Spinal cord (tissue), 10 donors: ENCODE results near the gene AKR1A1. TPM values are rescaled to one million over a fixed set of nuclear protein-coding genes. Genes with fewer than 3 reads are reported as not detected.

Source experiments
- DNase-seq, 6 donors: peaks; one replicate each; pipeline versions ENCODE4 v3.0.0 to v3.0.0-alpha.2; 2013 to 2015; ENCODE audit warnings: low spot score in 6 of 6, low read depth in 4 of 6
- H3K27ac ChIP-seq: one replicate; pipeline ENCODE4 v1.5.1; 2013; ENCODE audit warnings: low read depth, low read length, control low read depth
- H3K27me3 ChIP-seq: one replicate; pipeline ENCODE4 v1.6.1; 2013; ENCODE audit warnings: low read length; ENCODE audit not compliant: control insufficient read depth, insufficient read depth
- H3K36me3 ChIP-seq: one replicate; pipeline ENCODE4 v1.6.1; 2013; ENCODE audit warnings: low read length; ENCODE audit not compliant: control insufficient read depth, insufficient read depth
- H3K4me1 ChIP-seq: one replicate; pipeline ENCODE4 v1.6.1; 2013; ENCODE audit warnings: low read length; ENCODE audit not compliant: control insufficient read depth, insufficient read depth
- H3K4me3 ChIP-seq: one replicate; pipeline ENCODE4 v1.5.1; 2013; ENCODE audit warnings: low read depth, low read length, control low read depth
- H3K9me3 ChIP-seq: one replicate; pipeline ENCODE4 v1.6.1; 2013; ENCODE audit warnings: low read length; ENCODE audit not compliant: control insufficient read depth, insufficient read depth
- WGBS: methylation state at CpG from one replicate; pipeline ENCODE4 v1.1.5; 2013; ENCODE audit warnings: missing lambda C conversion rate; ENCODE audit not compliant: insufficient coverage; 5-methylcytosine and 5-hydroxymethylcytosine counted together
- polyA plus RNA-seq, 2 donors: library from polyadenylated mRNA; unstranded; fragments of 120-200 nt; gene quantifications; one replicate each; pipeline ENCODE4 v1.2.1, GENCODE V29; 2013; ENCODE audit not compliant: insufficient read length in 2 of 2
- total RNA-seq, 2 donors: library from RNA; depleted of rRNA in 1 of 2; stranded (reverse); fragments of 120-200 nt in 1 of 2; fragments of >200 nt in 1 of 2; gene quantifications; one replicate each; pipeline versions ENCODE4 v1.2.3 to v1.2.4, GENCODE V29; 2013 to 2014
- donor health status: healthy.

The AKR1A1 gene
- total and polyA plus RNA-seq, 4 donors = 58.9 to 121 (median 114) TPM

DNA sequence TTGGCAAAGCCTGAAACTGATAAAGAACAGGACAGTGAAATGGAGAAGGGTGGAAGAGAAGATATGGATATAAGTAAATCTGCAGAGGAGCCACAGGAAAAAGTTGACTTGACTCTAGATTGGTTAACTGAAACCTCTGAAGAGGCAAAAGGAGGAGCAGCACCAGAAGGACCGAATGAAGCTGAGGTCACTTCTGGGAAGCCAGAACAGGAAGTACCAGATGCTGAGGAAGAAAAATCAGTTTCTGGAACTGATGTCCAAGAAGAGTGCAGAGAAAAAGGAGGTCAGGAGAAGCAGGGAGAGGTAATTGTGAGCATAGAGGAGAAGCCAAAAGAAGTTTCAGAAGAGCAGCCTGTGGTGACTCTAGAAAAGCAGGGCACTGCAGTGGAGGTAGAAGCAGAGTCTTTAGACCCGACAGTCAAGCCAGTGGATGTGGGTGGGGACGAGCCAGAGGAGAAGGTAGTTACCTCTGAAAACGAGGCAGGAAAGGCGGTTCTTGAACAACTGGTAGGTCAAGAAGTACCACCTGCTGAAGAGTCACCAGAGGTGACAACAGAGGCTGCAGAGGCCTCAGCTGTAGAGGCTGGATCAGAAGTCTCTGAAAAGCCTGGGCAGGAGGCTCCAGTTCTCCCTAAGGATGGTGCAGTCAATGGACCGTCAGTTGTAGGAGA lies 56.9 kb downstream of the AKR1A1 start:
- Histone ChIP-seq H3K9me3 (no peaks in the 10 kb centered on the region), H3K4me1 (no peaks in the 10 kb centered on the region), H3K4me3 (no peak overlapping the region), H3K27me3 (no peaks in the 10 kb centered on the region), H3K27ac (no peak overlapping the region), H3K36me3 (peaks cover 14% of the 10 kb centered on the region)
- WGBS = 78% methylated on average over 5 of the region's 6 CpGs
- DNase-seq = no peak

DNA sequence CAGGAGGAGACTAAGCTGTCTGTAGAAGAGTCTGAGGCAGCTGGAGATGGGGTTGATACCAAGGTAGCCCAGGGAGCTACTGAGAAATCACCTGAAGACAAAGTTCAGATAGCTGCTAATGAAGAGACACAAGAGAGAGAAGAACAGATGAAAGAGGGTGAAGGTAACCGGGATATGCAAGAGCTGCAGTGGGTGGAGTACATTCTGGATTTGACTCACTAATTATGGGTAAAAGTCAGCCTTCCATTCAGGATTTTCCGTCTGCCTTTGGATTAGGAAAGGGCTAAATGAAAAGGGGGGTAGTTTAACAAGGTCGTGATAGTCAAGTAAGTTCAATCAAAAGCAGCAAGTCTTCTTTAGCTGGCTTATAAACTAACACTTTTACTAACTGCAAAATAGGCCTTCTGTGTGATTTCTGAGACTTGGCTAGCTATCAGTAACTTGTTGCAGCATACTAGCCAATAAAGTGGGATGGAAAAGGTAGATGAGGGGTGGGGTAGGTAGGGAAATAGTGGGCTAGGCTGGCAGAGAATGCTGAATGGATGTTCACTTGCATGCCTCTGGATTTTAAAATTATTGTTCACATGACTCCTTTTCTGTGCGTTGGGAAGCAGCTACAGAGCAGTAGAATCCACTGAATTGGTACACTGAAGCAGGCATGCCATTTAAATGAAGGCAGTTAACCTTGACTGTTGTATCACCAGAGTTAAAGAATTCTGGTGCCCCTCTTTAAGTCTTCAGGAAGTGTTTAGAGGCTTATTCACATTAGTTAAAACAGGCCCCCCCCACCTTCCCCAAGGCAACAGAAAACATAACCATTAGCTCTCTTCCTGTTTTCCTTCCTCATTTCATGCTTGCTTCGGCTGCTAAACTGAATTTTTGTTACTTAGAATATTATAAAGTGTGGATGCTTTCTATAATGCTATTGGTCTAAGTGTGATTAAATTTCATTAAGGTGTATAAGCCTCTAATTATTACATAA lies 57.8 kb downstream of the AKR1A1 start:
- no peak for DNase-seq
- Histone ChIP-seq H3K9me3 (no peaks in the 10 kb centered on the region), H3K36me3 (peaks cover 15% of the 10 kb centered on the region), H3K27ac (no peak overlapping the region), H3K27me3 (no peaks in the 10 kb centered on the region), H3K4me1 (no peaks in the 10 kb centered on the region), H3K4me3 (no peak overlapping the region)
- WGBS = 83% methylated on average over 2 of the region's 5 CpGs

DNA sequence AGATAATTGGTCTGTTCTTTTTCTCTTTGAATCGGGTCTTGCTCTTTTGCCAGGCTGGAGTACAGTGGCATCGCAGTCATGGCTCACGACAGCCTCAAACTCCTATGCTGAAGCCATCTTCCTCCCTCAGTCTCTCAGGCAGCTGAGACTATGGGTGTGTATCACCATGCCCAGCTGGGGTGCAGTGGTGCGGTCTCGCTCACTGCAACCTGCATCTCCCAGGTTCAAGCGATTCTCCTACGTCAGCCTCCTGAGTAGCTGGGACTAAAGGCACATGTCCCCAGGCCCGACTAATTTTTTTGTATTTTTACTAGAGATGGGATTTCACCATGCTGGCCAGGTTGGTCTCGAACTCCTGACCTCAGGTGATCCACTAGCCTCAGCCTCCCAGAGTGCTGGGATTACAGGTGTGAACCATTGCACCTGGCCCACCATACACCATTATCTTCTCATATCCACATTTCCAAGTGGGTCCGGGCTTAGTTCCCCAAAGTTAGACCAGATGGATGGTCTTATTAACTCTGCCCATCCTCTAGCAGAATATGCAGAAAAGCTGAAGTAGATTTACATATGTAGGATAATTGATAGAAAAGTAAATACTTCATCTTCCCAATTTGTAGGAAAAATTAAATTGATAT lies 60.1 kb downstream of the AKR1A1 start:
- no peak overlapping the region for H3K4me3 ChIP-seq
- no peak for DNase-seq
- 90% methylated on average over 8 of the region's 10 CpGs for WGBS
- no peaks in the 10 kb centered on the region for H3K4me1 ChIP-seq
- H3K27me3 ChIP-seq = no peaks in the 10 kb centered on the region
- no peaks in the 10 kb centered on the region for H3K9me3 ChIP-seq
- H3K36me3 ChIP-seq = peaks cover 27% of the 10 kb centered on the region
- H3K27ac ChIP-seq = no peak overlapping the region

DNA sequence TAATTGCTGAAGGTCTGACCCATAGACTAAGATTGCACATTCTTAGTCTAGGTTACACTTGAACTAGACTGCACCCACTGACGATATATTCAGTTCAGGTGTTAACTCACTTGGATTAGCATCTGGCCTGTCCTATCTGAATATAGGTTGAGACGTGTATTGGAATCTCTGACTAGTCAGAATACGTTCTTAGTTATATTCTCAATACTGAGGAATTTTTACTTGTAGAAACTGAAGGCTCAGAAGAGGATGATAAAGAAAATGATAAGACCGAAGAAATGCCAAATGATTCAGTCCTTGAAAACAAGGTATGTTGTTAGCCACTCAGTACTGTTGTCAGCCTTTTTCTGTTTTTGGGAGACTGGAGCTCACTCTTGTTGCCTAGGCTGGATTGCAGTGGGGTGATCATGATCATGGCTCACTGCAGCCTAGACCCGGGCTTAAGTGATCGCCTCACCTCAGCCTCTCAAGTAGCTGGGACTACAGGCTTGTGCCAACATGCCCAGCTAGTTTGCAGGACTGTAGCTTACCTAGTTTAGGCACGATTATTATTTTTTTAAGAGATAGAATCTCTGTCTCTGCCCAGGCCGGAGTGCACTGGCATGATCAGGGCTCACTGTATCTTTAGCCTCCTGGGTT lies 62.4 kb downstream of the AKR1A1 start:
- DNase-seq = no peak
- 76% methylated on average over 6 of the region's 8 CpGs for WGBS
- Histone ChIP-seq H3K27ac (no peak overlapping the region), H3K36me3 (peaks cover 39% of the 10 kb centered on the region), H3K27me3 (no peaks in the 10 kb centered on the region), H3K9me3 (no peaks in the 10 kb centered on the region), H3K4me3 (no peak overlapping the region), H3K4me1 (no peaks in the 10 kb centered on the region)

DNA sequence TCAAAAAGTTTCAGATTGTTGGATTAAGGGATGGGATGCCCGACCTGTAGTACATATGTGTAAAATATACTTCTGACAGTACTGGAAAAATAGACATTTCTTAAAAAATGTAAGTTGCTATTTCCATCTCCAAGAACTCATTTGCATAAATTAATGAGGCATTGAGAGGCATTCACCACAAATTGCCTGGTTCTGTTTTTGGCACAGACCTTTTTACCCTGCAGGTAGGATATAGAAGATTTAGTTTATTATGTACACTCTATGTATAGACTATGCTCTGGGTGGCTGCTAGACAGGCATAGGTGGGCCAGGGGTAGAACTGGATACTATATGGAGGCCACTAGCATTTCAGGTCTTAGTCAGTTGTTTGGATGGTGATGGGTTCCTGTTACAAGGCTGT lies 65.3 kb downstream of the AKR1A1 start:
- no peaks in the 10 kb centered on the region for H3K4me1 ChIP-seq
- no peaks in the 10 kb centered on the region for H3K9me3 ChIP-seq
- no CpG with 5 or more reads among the region's 1 CpG for WGBS
- DNase-seq = no peak
- H3K36me3 ChIP-seq = peaks cover 40% of the 10 kb centered on the region
- H3K27ac ChIP-seq = no peak overlapping the region
- H3K27me3 ChIP-seq = no peaks in the 10 kb centered on the region
- H3K4me3 ChIP-seq = no peak overlapping the region

DNA sequence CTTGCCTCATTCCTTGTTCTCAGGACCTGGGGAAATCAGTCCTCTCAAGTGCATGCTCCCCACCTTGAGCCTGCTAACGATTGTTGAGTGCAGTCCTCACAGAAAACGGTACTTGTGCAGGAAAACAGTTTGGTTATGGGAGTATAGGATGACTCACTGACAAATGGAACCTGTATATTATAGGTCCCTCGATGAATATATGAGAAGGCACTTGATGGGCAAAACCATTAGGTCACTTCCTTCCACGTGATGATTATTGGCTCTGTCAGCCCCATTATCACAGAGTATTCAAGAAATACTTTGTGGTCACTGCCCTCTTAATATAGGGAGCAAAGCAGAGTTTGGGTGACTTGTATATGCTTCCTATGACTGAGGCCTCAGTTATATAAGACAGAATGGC lies 67.0 kb downstream of the AKR1A1 start:
- no peak for DNase-seq
- no peaks in the 10 kb centered on the region for H3K27me3 ChIP-seq
- H3K36me3 ChIP-seq = peaks cover 57% of the 10 kb centered on the region
- H3K4me1 ChIP-seq = peaks cover 5% of the 10 kb centered on the region
- no peaks in the 10 kb centered on the region for H3K9me3 ChIP-seq
- H3K4me3 ChIP-seq = no peak overlapping the region
- 87% methylated on average over 3 of the region's 4 CpGs for WGBS
- H3K27ac ChIP-seq = no peak overlapping the region

DNA sequence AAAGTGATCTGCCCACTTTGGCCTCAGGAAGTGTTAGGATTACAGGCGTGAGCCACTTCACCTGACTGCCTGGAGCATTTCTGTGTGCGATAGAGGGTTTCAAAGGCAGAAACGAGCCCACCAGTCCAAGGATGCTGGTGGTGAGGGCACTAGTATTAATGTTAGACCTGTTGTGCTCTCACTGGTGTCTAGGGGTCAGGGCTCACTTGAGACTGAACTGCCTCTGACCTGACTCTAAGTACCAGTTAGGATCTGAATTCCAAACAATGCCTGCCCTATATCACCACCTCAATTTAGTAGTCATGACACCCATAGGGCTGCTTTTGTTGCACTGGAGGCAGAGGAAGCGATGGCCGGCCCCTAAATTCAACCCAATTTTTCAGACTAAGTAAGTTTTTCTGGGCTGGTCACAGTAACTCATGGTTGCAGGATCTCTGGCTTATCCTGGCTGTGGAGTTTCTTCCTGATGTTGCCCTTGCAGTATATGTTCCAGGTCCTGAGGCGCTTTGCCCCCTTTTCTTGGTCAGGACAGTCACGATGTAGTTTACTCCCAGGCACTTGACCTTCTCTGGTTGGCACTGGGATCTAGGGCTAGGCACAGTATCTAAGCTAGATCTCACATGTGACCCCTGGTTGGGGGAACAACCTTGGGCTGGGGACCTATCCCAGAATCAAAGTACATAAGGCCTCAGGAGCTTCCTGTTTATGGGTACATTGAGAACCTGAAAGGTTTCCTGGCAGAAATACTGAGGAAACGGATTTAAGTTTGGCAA lies 68.7 kb downstream of the AKR1A1 start:
- Histone ChIP-seq H3K36me3 (peaks cover 63% of the 10 kb centered on the region), H3K4me1 (peaks cover 9% of the 10 kb centered on the region), H3K27ac (no peak overlapping the region), H3K4me3 (no peak overlapping the region), H3K9me3 (no peaks in the 10 kb centered on the region), H3K27me3 (no peaks in the 10 kb centered on the region)
- no peak for DNase-seq
- WGBS = 71% methylated on average over 8 of the region's 8 CpGs
